Hematopoietic multipotent progenitor cell treated with erythropoietin and hydrocortisone succinate and interleukin-3 and kit ligand, for 4 days (in vitro differentiated cells): ENCODE results near the gene C1orf105.
"Not testable (repeated sequence)": the region's sequence is repeated elsewhere in the genome, so short reads cannot be mapped to it uniquely, and the experiment has no call there.

Source experiments
- DNase-seq: peaks from one replicate; pipeline ENCODE4 v3.0.0-alpha.2; 2015

The C1orf105 gene

GRCh38 chr1:172420385-172420784 is at the start of gene C1orf105:
Gene C1orf105, plus strand, starts transcription at chr1:172420685. Its CDS starts 201 bp downstream, at chr1:172420886.
- DNase-seq = no peak

GRCh38 chr1:172371646-172372045 is 48.8 kb upstream of the C1orf105 start:
- DNase-seq = not testable (repeated sequence)

GRCh38 chr1:172373864-172374263 is 46.6 kb upstream of the C1orf105 start:
- DNase-seq = peak; percentile 25

GRCh38 chr1:172375211-172375631 is 45.3 kb upstream of the C1orf105 start:
- no peak for DNase-seq

GRCh38 chr1:172376431-172376830 is 44.1 kb upstream of the C1orf105 start:
- peak; percentile 6 for DNase-seq

- no peak for DNase-seq
Measured at GRCh38 chr1:172377565-172377964, 42.9 kb upstream of the C1orf105 start.

GRCh38 chr1:172378109-172378760 is 42.2 kb upstream of the C1orf105 start:
- no peak for DNase-seq

- peak; percentile 58 for DNase-seq
Measured at GRCh38 chr1:172380441-172381244, 39.8 kb upstream of the C1orf105 start.

GRCh38 chr1:172381946-172382345 is 38.5 kb upstream of the C1orf105 start:
- no peak for DNase-seq

GRCh38 chr1:172382406-172382805 is 38.1 kb upstream of the C1orf105 start:
- no peak for DNase-seq

GRCh38 chr1:172382990-172383389 is 37.5 kb upstream of the C1orf105 start:
- DNase-seq = no peak

GRCh38 chr1:172383536-172383935 is 36.9 kb upstream of the C1orf105 start:
- DNase-seq = no peak

GRCh38 chr1:172384656-172385055 is 35.8 kb upstream of the C1orf105 start:
- no peak for DNase-seq

- no peak for DNase-seq
Measured at GRCh38 chr1:172386046-172386445, 34.4 kb upstream of the C1orf105 start.

GRCh38 chr1:172388490-172388889 is 32.0 kb upstream of the C1orf105 start:
- DNase-seq = no peak

GRCh38 chr1:172390301-172390682 is 30.2 kb upstream of the C1orf105 start:
- DNase-seq = no peak

GRCh38 chr1:172390683-172391551 is 29.6 kb upstream of the C1orf105 start:
- DNase-seq = no peak

- no peak for DNase-seq
Measured at GRCh38 chr1:172391976-172392375, 28.5 kb upstream of the C1orf105 start.

- DNase-seq = peak; percentile 35
Measured at GRCh38 chr1:172393354-172393753, 27.1 kb upstream of the C1orf105 start.

GRCh38 chr1:172394141-172394751 is 26.2 kb upstream of the C1orf105 start:
- DNase-seq = peak; percentile 32

- DNase-seq = no peak
Measured at GRCh38 chr1:172394811-172395210, 25.7 kb upstream of the C1orf105 start.

- no peak for DNase-seq
Measured at GRCh38 chr1:172395576-172395975, 24.9 kb upstream of the C1orf105 start.

- no peak for DNase-seq
Measured at GRCh38 chr1:172397221-172397620, 23.3 kb upstream of the C1orf105 start.
